Fibroblast of pulmonary artery (primary cell): ENCODE results near the gene GTF2A2.

ENCODE experiments used
- DNase-seq: peaks from one replicate; pipeline ENCODE4 v3.0.0-alpha.2; 2010; ENCODE audit warnings: low read depth
- H3K4me3 ChIP-seq: replicated peaks from 2 replicates; pipeline ENCODE4 v1.5.1; 2011; ENCODE audit warnings: low read depth, mild to moderate bottlenecking, control low read depth, low read length, moderate library complexity
- CTCF ChIP-seq: IDR thresholded peaks from 2 replicates; pipeline ENCODE4 v1.5.1; 2011; ENCODE audit warnings: mild to moderate bottlenecking, control low read depth, low read length, inconsistent platforms; ENCODE audit errors: missing control alignments

The GTF2A2 gene

GRCh38 chr15:59609730-59610712 lies 47.3 kb downstream of the GTF2A2 start:
- no peak for DNase-seq
- H3K4me3 ChIP-seq = no peak overlapping the region
- no peak for TF ChIP-seq CTCF

GRCh38 chr15:59605994-59606393 lies 51.3 kb downstream of the GTF2A2 start:
- no peak for DNase-seq
- no peak overlapping the region for H3K4me3 ChIP-seq
- no peak for TF ChIP-seq CTCF

GRCh38 chr15:59598461-59598860 lies 58.9 kb downstream of the GTF2A2 start:
- no peak for TF ChIP-seq CTCF
- no peak for DNase-seq

GRCh38 chr15:59596640-59597039 lies 60.7 kb downstream of the GTF2A2 start:
- H3K4me3 ChIP-seq = no peak overlapping the region

More at GRCh38 chr15:59598461-59598860, 58.9 kb downstream of the GTF2A2 start:
- no peak overlapping the region for H3K4me3 ChIP-seq

GRCh38 chr15:59595434-59595915 lies 61.8 kb downstream of the GTF2A2 start:
- no peak overlapping the region for H3K4me3 ChIP-seq
- no peak for TF ChIP-seq CTCF
- DNase-seq = no peak

More at GRCh38 chr15:59596640-59597039, 60.7 kb downstream of the GTF2A2 start:
- no peak for DNase-seq
- TF ChIP-seq CTCF = no peak

- no peak overlapping the region for H3K4me3 ChIP-seq
- DNase-seq = no peak
- no peak for TF ChIP-seq CTCF
Measured at GRCh38 chr15:59594991-59595390, 62.3 kb downstream of the GTF2A2 start.
